A673 (cell line): ENCODE data around the gene KIAA1328. TPM values are rescaled to one million over a fixed set of nuclear protein-coding genes. Genes with fewer than 3 reads are reported as not detected.

Experiments
- BruUV-seq: library from RNA; stranded (reverse); fragments of 400-500 nt; replicated peaks from 2 replicates; lab custom pipeline; 2021; lab: Mats Ljungman, UMichigan
- CTCF ChIA-PET: fragments of 300-600 bp; sonication (Branson Sonifier 250); formaldehyde crosslinking; loops from one replicate; lab custom pipeline; 2022; ENCODE audit warnings: antibody characterized with exemption; lab: Charles Lee
- POLR2A ChIA-PET: fragments of 300-600 bp; sonication (Branson Sonifier 250); formaldehyde crosslinking; loops from one replicate; lab custom pipeline; 2022; ENCODE audit warnings: antibody characterized with exemption; ENCODE audit not compliant: low non-redundant PET; lab: Charles Lee
- DNase-seq: peaks from one replicate; pipeline ENCODE4 v3.0.0-alpha.2; 2015; ENCODE audit warnings: low spot score
- H3K27ac ChIP-seq: fragments of 200-600 bp; sonication (generic); 2 replicates; pipeline ENCODE4 v1.5.1; 2016; ENCODE audit warnings: mixed run types, low read depth, mild to moderate bottlenecking, mixed read lengths, antibody characterized with exemption, low read length; ENCODE audit not compliant: poor library complexity, severe bottlenecking
- H3K27me3 ChIP-seq: fragments of 200-600 bp; sonication (generic); replicated peaks from 2 replicates; pipeline ENCODE4 v1.6.1; 2017; ENCODE audit warnings: mixed run types, low read depth, mild to moderate bottlenecking, mixed read lengths, antibody characterized with exemption, low read length; ENCODE audit not compliant: insufficient read depth, poor library complexity
- H3K36me3 ChIP-seq: fragments of 200-600 bp; sonication (generic); 2 replicates; pipeline ENCODE4 v1.6.1; 2016; ENCODE audit warnings: mixed run types, mild to moderate bottlenecking, mixed read lengths, antibody characterized with exemption, low read length; ENCODE audit not compliant: insufficient read depth, poor library complexity, severe bottlenecking
- H3K4me1 ChIP-seq: fragments of 200-600 bp; sonication (generic); 2 replicates; pipeline ENCODE4 v1.6.1; 2017; ENCODE audit warnings: mixed run types, mild to moderate bottlenecking, mixed read lengths, antibody characterized with exemption, low read length; ENCODE audit not compliant: insufficient read depth, poor library complexity, severe bottlenecking
- H3K4me3 ChIP-seq: fragments of 200-600 bp; sonication (generic); 2 replicates; pipeline ENCODE4 v1.5.1; 2016; ENCODE audit warnings: low read depth, mixed run types, mild to moderate bottlenecking, mixed read lengths, low read length; ENCODE audit not compliant: poor library complexity, severe bottlenecking
- H3K9me3 ChIP-seq: fragments of 200-600 bp; sonication (generic); 2 replicates; pipeline ENCODE4 v1.6.1; 2016; ENCODE audit warnings: mixed run types, low read depth, mild to moderate bottlenecking, mixed read lengths, antibody characterized with exemption, low read length; ENCODE audit not compliant: poor library complexity, severe bottlenecking
- EZH2 ChIP-seq: fragments of 200-600 bp; sonication (generic); IDR thresholded peaks from 2 replicates; pipeline ENCODE4 v1.6.1; 2017; ENCODE audit warnings: borderline replicate concordance, low read depth, mild to moderate bottlenecking, mixed read lengths, antibody characterized with exemption, low read length; ENCODE audit not compliant: poor library complexity, severe bottlenecking
- intact Hi-C: fragments of 100-400 bp; cut with micrococcal nuclease; formaldehyde crosslinking; loops from one replicate; pipeline ENCODE4 v1.10.0; 2022; ENCODE audit not compliant: unreplicated experiment
- total RNA-seq: library from RNA; stranded (reverse); gene quantifications from 2 replicates; pipeline ENCODE4 v1.2.3, GENCODE V29; 2021
- TF ChIP-seq, protein P1 (sequence below): fragments of 300-800, 200-600 bp; sonication (generic); conservative IDR thresholded peaks from 2 replicates; pipeline ENCODE4 v1.5.1; 2017; ENCODE audit warnings: low read depth, mild to moderate bottlenecking, antibody characterized with exemption, low read length, moderate library complexity, mixed read lengths

Gene KIAA1328
- total RNA-seq, 1 experiment from 2014 or later, result 6.5 TPM

DNA sequence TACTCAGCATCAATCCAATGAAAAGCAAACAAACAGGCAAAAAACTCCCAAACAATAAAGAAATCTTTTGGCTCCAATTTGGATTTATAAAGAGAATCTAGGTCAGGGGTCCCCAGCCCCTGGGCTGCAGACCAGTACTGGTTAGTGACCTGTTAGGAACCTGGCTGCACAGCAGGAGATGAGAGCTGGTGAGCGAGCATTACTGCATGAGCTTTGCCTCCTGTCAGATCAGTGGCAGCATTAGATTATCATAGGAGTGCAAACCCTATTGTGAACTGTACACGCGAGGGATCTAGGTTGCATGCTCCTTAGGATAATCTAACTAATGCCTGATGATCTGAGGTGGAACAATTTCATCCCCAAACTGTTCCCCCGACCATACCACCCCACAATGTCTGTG is 102.2 kb downstream of the KIAA1328 start:
- H3K36me3 ChIP-seq, result no peaks in the 10 kb centered on the region
- intact Hi-C loops, result no loop called here
- no peaks in the 10 kb centered on the region for H3K9me3 ChIP-seq
- ChIA-PET POLR2A (no interaction called here), CTCF (no interaction called here)
- no peak overlapping the region for H3K4me3 ChIP-seq
- no peak overlapping the region for H3K27ac ChIP-seq
- no peaks in the 10 kb centered on the region for H3K4me1 ChIP-seq
- DNase-seq, result no peak
- BruUV-seq, result no TSS peak
- H3K27me3 ChIP-seq, result no peaks in the 10 kb centered on the region
- TF ChIP-seq EZH2, result no peak
- TF ChIP-seq, protein P1, sequence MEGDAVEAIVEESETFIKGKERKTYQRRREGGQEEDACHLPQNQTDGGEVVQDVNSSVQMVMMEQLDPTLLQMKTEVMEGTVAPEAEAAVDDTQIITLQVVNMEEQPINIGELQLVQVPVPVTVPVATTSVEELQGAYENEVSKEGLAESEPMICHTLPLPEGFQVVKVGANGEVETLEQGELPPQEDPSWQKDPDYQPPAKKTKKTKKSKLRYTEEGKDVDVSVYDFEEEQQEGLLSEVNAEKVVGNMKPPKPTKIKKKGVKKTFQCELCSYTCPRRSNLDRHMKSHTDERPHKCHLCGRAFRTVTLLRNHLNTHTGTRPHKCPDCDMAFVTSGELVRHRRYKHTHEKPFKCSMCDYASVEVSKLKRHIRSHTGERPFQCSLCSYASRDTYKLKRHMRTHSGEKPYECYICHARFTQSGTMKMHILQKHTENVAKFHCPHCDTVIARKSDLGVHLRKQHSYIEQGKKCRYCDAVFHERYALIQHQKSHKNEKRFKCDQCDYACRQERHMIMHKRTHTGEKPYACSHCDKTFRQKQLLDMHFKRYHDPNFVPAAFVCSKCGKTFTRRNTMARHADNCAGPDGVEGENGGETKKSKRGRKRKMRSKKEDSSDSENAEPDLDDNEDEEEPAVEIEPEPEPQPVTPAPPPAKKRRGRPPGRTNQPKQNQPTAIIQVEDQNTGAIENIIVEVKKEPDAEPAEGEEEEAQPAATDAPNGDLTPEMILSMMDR, result no peak

GRCh38 chr18:36933552-36933951 is 104.6 kb downstream of the KIAA1328 start:
- Histone ChIP-seq H3K27ac (no peak overlapping the region), H3K27me3 (no peaks in the 10 kb centered on the region), H3K4me3 (no peak overlapping the region), H3K4me1 (no peaks in the 10 kb centered on the region), H3K36me3 (no peaks in the 10 kb centered on the region), H3K9me3 (peaks cover 5% of the 10 kb centered on the region)
- TF ChIP-seq, protein P1, result no peak
- TF ChIP-seq EZH2, result no peak
- no peak for DNase-seq
- POLR2A ChIA-PET, result no interaction called here
- intact Hi-C loops, result no loop called here
- BruUV-seq, result no TSS peak
- CTCF ChIA-PET, result no interaction called here

- Histone ChIP-seq H3K27me3 (no peaks in the 10 kb centered on the region), H3K9me3 (peaks cover 5% of the 10 kb centered on the region), H3K36me3 (no peaks in the 10 kb centered on the region), H3K4me1 (no peaks in the 10 kb centered on the region), H3K27ac (no peak overlapping the region), H3K4me3 (no peak overlapping the region)
- POLR2A ChIA-PET, result no interaction called here
- TF ChIP-seq, protein P1, result no peak
- no peak for TF ChIP-seq EZH2
- BruUV-seq, result no TSS peak
- DNase-seq, result no peak
- intact Hi-C loops, result no loop called here
- CTCF ChIA-PET, result no interaction called here
Measured at GRCh38 chr18:36934884-36935283, 106.0 kb downstream of the KIAA1328 start.
